ENCODE measurements around the gene RBM24. TPM values are rescaled to one million over a fixed set of nuclear protein-coding genes. Genes with fewer than 3 reads are reported as not detected.

Gene RBM24
- total RNA-seq, 5 donors from 2014 or later (not counting 1 experiment from before 2014, with no cell fraction given), result 0.19 TPM; not detected in 4

- ATAC-seq (replicated peaks in 1 of 4), result no peak
- CTCF ChIA-PET, result no interaction called here
- H3K27me3 ChIP-seq (replicated peaks in 1 of 2; ENCODE audit: control insufficient read depth in 2 of 2, extremely low read depth in 1 of 2, insufficient read depth in 2 of 2, low read length in 1 of 2), result no peaks in the 10 kb centered on the region
- Mint-ChIP-seq H3K4me1 (no peaks in the 10 kb centered on the region), H3K36me3 (no peaks in the 10 kb centered on the region), H3K27ac (no peak overlapping the region), H3K9me3 (peaks cover 0 to 5% (median 5%) of the 10 kb centered on the region in 3 donors), H3K4me3 (no peak overlapping the region), H3K27me3 (peaks cover 0 to 7% of the 10 kb centered on the region in 2 donors)
- no peaks in the 10 kb centered on the region for H3K9me3 ChIP-seq
- H3K27ac ChIP-seq (ENCODE audit: low read length), result no peak overlapping the region
- H3K4me3 ChIP-seq (ENCODE audit: control insufficient read depth in 1 of 2, extremely low read depth in 1 of 2, low read length in 1 of 2), result no peak overlapping the region
- no peaks in the 10 kb centered on the region for H3K4me1 ChIP-seq (ENCODE audit: control insufficient read depth in 1 of 2, extremely low read depth in 1 of 2, insufficient read depth in 2 of 2, low read length in 2 of 2)
- 55% methylated on average over 3 of the region's 3 CpGs for WGBS (ENCODE audit: insufficient coverage)
- POLR2A ChIA-PET, result no interaction called here
- no peak for DNase-seq
- H3K36me3 ChIP-seq (ENCODE audit: control insufficient read depth in 2 of 2, extremely low read depth in 1 of 2, insufficient read depth in 1 of 2, low read length in 1 of 2), result no peaks in the 10 kb centered on the region
Observed at GRCh38 chr6:17341891-17342290, 60.7 kb downstream of the RBM24 start.

DNA sequence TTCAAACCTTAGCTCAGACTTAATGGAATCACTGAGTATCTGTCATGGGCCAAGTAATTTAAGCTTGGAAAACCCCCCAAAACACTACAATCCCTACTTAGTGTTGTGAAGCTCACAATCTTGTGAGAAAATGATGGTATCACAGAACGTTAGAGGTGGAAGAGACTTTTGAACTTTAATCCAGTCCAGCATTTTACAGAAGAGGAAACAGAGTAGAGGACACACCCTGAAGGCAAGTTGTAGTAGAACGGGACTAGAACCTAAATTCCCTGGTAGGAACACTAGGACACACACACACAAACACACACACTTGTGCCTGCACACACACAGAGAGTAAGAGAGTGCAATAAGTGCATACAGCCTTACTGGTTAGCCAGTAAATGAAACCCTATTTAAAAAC, 62.1 kb downstream of the RBM24 start:
- CTCF ChIA-PET, result no interaction called here
- 86% methylated on average over 1 of the region's 2 CpGs for WGBS (ENCODE audit: insufficient coverage)
- Histone ChIP-seq H3K27me3 (replicated peaks in 1 of 2; ENCODE audit: control insufficient read depth in 2 of 2, extremely low read depth in 1 of 2, insufficient read depth in 2 of 2, low read length in 1 of 2) (no peaks in the 10 kb centered on the region), H3K27ac (ENCODE audit: low read length) (no peak overlapping the region), H3K36me3 (ENCODE audit: control insufficient read depth in 2 of 2, extremely low read depth in 1 of 2, insufficient read depth in 1 of 2, low read length in 1 of 2) (no peaks in the 10 kb centered on the region), H3K9me3 (no peaks in the 10 kb centered on the region), H3K4me1 (ENCODE audit: control insufficient read depth in 1 of 2, extremely low read depth in 1 of 2, insufficient read depth in 2 of 2, low read length in 2 of 2) (no peaks in the 10 kb centered on the region), H3K4me3 (ENCODE audit: control insufficient read depth in 1 of 2, extremely low read depth in 1 of 2, low read length in 1 of 2) (no peak overlapping the region)
- no peak overlapping the region for H3K27ac Mint-ChIP-seq
- H3K4me1 Mint-ChIP-seq, result no peaks in the 10 kb centered on the region
- H3K9me3 Mint-ChIP-seq, result no peaks in the 10 kb centered on the region
- peaks cover 0 to 3% of the 10 kb centered on the region in 2 donors for H3K27me3 Mint-ChIP-seq
- no peaks in the 10 kb centered on the region for H3K36me3 Mint-ChIP-seq
- POLR2A ChIA-PET, result no interaction called here
- ATAC-seq (replicated peaks in 1 of 4), result no peak
- no peak for DNase-seq
- H3K4me3 Mint-ChIP-seq, result no peak overlapping the region

Other genes starting within 250 kb of the RBM24 start
- not detected for gene STMND1, start 179.3 kb upstream of the RBM24 start, total RNA-seq
- under 1 TPM in 1 of 5 donors, not detected in 4; 0.20 TPM for gene CAP2, start 112.2 kb downstream of the RBM24 start, total RNA-seq

Measured in T-cell (primary cell).